ENCODE measurements around the gene TFEC.
"Not testable (repeated sequence)": the region's sequence is repeated elsewhere in the genome, so short reads cannot be mapped to it uniquely, and the experiment has no call there.

Gene TFEC

DNA sequence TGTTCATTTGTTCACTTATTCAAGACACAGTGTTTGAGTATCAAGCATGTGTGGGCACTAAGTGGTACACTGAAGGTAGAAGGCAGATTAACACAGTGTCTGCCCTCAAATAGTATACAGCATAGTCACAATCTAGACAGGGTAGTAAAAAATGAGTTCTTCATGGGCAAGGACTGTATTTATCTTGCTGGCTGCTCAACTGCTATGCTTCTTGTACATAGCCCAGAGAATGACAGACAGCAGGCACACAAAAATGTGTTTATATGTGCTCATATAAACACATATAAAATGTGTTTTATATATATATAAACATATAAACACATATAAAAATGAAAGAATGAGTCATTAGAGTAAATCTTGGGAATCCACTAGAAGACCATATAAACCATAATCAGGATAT is 43.1 kb downstream of the TFEC start:
- DNase-seq, result no peak

DNA sequence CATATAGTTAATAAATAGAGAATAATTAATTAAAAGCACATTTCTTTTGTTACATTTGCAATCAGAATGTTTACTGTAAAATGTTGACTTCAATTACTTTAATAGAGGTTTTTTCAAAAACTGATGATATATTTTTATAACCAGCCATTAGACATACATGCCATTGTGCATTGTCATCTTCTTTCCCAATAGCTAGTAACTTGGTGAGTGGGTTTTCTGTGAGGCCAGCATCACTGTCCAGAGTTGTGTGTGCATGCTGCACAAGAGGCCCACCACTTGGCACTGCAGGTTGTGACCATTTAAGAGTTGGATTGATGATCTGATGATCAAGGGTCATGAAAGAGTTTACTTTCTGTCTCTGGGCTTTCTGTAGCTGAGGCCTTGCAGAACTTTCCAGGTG is 46.5 kb downstream of the TFEC start:
- DNase-seq, result no peak

DNA sequence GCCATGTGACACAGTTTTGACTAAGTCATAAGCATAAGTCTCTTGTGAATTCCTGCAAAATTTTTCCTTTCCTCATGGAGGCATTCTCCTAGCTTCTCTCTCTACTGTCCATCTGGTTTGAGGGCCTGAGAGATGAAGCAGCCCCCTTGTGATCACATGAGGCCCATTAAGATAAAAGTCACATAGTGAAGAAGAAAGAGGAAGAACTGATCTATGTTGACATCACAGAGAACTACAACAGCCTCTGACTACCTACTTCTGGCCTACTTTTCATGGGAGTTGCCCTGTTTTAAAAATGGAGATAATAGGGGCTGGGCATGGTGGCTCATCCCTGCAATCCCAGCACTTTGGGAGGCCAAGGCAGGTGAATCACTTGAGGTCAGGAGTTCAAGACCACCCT is 50.4 kb downstream of the TFEC start:
- DNase-seq, result no peak

DNA sequence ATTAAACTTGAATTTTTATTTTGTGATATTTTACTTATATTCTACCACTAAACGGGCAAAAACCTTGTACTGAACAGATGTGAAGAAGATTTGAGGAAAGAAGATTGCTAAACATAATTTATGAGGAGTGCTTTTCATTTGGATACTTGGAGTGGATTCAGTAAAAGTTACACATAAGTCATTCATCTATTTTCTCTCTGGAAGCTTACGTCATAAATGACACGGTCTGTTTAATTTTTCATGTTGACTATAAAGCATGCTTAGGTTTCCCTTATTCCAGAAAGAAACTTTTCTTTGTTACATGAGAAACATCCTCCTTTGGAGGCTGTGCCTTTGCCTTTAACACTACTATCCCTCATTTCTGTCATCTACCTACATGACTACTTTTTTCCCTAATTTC is 53.9 kb downstream of the TFEC start:
- DNase-seq, result no peak

DNA sequence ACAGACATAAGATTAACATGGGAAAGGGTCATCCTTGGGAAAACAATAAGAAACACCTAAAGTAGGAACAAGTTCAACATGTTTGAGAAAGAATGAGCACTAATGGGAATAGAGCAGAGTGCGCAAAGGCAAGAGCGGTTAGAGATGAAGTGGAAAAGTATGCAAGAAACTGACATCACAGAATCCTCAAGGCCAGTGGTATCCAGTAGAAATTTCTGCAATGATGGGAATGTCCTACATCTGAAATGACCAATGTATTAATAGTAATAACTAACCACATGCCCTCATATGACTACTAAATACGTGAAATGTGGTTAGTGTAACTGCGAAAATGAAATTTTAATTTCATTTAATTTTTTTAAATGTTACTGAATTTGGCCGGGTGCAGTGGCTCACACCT is 54.8 kb downstream of the TFEC start:
- DNase-seq, result no peak

DNA sequence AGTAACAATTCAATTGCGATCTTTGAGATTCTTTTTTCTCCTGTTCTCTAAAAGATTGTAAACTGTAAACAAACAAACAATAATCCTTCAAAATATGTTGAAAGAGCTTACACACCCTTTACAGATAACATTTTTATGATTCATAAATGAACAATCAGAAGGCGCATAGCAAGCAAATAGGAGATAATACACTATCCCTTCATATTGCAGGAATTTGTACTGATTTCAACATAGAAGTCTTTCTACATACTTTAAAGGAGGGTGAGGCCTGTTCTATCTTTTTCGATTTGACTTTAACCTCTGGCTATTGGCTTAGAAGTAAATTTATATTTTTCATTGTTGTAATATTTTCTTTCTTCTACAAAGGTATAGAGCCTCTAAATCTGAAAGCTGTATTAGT is 57.2 kb downstream of the TFEC start:
- DNase-seq, result no peak

DNA sequence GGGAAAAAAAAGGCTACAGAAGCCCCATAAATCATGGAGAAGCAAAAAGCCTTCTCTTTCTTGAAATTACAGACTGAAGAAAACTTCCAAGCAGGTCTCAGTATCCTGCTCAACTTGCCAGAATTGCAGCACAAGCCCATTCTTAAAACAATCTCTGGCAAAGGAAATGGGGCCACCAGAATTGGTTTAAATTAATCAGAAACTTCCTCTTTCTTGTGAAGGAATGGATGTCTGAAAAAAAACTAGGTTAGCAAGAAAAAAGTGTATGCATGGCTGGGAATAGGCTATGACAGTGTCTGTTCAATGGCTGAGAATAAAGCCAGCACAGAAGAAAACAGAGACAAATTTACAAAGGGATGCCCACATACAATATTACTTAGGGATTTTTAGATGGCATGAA is 59.1 kb downstream of the TFEC start:
- DNase-seq, result no peak

DNA sequence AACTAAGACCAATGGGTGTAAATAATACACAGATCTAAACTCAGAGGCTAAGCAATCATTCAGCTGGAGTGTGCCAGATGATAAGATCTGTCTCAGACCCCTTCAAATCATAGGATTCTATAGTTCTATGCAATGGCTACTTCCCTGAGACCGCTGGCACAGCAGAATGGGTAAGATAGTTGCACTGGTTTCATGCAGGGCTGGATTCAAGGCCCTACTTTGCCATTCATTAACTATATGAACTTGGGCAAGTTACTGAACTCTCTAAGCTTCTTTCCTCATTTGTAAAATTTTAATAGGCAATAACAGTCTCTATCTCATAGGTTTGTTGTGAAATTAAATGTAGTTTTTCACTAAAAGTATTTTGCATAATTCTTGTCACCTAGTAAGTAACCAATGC is 62.0 kb downstream of the TFEC start:
- DNase-seq, result no peak

DNA sequence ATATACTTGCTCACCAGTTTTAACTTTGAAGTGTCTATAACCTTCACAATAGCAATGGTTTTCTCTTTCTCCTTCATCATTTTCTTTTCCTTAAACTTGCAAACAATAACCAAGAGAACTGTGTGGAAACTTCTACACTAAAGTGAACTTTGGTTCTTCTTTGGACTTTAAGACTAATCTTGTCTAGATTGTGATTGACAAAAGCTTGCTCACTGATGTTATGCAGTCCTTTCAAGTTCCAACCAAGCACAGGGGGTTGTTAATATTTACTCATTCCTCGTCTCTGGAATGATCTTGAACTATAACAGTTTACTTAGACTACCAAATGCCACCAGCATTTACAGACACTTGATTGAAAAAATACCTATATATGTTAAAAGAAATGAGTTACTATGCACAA is 62.4 kb downstream of the TFEC start:
- no peak for DNase-seq

DNA sequence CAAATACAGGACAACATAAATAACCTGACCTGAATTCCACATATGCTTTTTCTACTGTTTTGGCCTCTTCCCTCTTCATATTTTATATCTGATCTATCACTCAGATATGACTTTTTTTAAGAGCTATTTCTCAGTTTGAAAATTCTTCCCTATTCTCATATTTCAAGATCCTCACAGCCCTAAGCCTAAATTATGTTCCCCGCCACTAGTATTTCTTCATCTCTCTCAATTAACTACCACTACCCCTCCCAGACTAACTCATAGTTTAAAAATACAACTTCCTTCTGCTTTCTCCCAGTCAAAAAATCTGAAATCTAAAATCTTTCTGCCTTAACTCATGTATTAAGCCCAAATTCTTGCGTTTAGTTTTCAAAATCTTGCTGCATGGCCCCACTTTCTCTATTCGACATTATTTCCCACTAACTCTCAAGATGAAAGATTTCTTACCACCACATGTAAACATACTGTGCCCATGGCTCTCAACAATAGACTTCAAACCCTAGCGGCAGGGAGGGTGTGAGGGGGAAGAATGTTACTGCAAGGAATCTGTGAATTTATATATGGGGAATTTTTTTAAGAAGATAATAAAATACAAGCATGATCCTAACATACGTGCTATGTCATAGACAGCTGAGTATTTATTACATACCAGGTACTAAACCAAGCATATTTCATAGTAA is 64.6 kb downstream of the TFEC start:
- DNase-seq, result no peak

DNA sequence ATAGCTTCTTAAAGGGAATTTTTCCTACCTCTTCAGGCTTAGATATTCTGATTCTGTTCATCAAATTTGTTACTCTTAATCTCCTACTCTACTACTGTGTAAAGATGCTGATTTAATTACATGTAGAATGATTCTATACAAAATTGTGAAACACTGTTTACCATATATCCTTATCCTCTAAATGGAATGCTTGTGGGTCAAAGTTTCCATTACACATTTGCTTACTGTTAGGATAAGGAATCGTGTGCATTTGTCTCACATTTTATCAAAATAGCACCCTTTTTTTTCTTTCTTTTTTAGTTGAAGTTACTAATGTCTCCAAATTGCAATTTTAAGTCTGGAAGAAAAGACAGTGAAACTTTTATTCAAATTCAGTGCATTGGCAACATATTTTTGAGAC is 65.3 kb downstream of the TFEC start:
- DNase-seq, result no peak

DNA sequence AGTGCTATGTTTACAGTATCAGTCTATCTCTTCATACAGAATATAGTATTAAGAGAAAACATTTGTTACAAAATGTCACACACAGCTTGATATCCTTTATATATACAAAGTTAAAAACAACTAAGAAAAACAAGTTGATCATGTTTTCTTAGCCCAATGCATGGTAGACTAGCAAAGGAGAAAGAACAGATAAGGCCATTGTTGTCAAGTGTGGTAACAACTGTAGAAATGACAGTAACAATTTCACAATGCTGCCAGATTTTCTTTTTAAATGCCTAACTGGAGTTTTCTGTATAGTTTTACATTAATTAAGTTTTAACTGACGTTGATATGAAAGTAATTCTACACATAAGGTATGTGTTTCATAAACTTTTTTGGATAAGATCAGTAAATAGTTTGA is 65.8 kb downstream of the TFEC start:
- no peak for DNase-seq

DNA sequence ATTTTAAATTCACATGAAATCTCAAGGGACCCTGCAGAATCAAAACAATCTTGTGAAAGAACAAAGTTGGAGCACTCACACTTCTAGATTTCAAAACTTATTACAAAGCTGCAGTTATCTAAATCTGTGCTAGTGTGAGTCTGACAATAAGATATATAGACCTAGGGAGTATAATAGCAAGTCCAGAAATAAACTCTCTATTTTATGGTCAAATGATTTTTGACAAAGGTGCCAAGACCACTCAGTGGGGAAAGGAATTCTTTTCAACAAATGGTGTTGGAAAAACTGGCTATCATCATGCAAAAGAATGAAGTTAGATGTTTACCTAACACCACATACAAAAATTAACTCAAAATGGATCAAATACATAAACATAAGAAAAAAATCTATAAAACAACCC is 68.2 kb downstream of the TFEC start:
- DNase-seq, result no peak

DNA sequence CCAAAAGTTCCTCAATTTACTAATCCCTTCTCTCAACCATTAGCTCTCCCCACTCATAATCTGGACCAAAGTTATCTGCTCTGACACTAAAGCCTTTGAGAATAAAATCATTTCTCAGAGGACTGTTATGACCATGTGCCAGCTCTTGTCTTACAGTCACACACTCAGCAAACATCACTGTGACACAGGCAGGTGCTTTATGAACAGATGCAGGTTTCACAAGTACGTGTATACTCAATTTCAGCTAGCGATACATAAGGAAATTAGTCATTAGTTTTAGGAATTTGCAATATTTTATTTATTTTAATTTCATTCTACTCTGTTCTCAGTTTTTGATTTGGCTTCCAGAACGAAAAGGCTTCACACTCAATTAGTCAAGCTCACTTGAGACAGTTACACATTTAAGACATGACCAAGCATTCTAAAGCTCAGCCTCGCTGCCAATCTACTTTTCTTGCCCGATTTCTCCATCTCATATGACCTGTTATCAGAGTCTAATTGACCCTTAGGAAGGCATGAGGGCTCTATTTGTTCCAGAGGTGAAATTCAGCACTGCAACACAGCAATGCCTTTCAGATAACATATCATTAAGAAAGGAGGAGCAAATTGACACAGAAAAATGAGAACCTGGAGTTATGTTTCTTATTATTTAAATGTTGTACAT is 76.8 kb downstream of the TFEC start:
- no peak for DNase-seq

DNA sequence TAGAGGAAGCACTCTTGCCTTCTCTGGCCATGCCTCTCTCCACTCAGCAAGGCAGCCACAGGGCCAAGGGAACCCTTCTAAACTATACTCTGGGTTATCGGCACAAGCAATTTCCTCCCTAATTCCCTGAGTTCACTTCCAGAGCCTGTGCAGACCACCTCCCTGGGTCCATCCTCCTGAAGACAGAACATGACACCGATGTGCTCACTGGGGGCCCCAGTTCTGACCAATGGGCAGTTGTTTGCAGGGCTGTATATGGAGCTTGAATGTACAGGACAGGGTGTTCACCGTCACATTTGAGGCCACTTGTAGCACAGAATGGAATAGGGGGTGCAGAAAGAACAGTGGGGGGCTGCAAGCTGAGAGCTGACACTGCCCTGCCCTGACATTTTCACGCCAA is 77.7 kb downstream of the TFEC start:
- DNase-seq, result no peak

DNA sequence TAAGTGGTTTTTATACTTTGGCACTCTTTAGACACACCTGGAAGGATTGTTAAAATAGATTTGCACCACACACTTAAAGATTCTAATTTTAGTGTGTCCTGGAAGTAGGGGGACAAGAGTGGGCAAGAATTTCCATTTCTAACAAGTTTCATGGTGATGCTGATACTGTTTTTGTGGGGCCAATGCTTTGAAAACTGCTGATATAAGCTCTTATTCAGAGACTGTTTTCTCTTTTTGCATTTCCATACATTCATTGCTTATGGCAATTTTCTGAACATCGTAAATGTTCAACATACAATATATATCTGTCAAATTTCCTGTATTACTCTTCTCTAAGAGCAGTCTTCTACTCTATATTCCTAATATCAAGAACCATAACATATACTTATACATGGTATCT is 79.0 kb downstream of the TFEC start:
- DNase-seq, result no peak

DNA sequence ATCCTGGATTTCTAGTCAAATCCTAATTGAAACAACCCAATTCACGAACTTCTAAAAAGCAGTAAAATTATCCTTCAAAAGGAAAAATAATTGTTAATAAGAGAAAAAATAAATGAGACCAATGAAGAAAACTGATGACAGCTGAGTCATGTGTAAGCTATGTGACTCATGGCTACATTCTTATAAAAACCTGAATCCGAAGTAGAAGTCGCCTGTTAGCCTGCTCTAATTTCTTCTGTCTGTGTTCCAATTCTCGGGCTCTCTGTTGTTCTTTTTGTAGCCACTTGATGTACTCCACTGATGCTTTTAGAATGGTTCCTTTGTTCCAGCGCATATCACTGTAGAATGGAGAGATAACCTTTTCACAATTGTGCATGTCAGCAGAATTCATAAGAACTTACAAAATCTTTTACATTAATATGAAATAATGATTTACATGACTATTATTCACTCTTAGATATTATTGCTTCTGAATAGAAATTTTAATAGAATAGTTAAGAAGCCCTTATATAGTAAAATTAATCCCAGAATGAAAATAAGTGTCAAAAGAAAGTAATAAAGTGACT is 88.8 kb downstream of the TFEC start:
- DNase-seq, result no peak

DNA sequence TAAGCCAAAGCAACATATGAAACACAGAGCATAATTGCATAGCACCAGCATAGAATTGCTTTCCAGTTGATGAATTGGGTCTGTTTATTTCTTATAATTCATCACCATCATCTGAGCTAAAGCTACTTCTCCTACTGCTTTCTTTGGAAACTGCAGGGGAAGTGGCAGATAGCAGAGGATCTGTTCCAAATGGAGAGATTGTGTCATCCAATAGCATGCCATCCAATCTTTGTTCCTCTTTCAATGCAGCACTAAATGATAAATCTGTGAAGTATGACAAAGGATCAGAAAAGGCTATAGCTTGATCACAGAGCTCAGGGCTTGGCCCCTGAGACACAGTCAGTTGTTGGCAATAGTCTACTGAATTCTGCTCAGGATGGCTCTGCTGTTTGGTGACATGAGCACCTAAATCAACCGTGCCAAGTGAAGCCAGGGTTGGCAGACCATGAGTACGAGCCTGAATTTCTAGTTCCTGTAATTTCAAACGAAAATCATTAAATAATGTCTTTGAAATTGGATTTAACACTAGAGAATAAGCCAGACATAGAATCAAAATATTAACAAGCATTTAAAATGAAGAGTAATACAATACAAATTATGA is 90.0 kb downstream of the TFEC start:
- no peak for DNase-seq

DNA sequence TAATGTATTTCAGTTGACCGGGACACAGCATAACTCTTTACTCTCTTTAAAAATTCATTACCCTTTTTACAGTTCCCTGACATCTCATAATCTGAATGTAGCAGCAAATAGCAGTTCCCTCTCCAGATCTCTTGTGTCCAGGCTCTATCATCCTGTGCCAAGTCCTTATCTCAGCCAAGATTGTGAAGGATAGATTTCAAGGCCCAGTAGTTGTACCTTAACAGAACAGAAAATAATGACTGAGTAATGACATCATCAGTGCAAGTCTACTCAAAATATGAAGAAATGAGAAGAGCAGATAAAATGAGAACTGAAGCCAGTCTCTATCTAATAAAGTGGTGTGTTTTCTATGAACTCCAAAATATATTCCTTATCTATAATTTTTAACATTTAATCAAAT is 92.6 kb downstream of the TFEC start:
- no peak for DNase-seq

DNA sequence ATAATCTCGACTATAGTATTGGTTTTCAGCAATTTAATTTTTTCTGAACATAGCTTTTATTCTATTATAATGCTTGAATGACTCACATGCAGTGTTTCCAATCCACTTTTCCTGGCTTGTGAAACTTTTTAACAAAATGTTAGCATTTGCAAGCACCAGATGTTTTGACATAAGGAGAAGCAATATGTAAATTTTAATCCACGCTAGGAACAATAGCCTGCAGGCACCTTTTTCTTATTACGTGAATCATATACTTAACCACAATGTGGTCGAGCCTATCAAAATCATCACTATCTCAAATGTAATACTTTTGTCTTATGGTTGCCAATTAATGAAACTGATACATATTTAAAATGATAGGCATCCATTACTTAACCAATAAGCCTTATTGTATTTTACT is 97.1 kb downstream of the TFEC start:
- no peak for DNase-seq

DNA sequence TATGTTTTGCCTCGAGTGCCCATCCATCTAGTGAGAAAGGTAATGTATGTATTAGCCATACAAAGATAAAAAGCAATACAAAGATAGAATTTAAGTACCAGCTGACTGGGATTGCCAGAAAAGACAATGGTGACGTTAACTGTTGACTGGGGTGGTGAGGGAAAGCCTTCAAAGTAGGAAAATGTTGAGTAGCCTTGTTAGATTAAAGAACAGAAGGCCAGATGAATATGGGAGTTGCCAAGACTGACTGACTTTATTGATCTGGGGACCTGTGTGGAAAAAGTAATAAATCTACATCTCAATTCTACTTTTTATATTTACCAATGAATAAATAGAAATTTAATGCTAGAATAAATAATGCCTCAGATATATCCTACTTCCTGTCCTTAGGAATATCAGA is 97.7 kb downstream of the TFEC start:
- DNase-seq, result no peak

DNA sequence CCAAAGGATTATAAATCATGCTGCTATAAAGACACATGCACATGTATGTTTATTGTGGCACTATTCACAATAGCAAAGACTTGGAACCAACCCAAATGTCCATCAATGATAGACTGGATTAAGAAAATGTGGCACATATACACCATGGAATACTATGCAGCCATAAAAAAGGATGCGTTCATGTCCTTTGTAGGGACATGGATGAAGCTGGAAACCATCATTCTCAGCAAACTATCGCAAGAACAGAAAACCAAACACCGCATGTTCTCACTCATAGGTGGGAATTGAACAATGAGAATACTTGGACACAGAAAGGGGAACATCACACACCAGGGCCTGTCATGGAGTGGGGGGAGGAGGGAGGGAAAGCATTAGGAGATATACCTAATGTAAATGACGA is 100.4 kb downstream of the TFEC start:
- not testable (repeated sequence) for DNase-seq

DNA sequence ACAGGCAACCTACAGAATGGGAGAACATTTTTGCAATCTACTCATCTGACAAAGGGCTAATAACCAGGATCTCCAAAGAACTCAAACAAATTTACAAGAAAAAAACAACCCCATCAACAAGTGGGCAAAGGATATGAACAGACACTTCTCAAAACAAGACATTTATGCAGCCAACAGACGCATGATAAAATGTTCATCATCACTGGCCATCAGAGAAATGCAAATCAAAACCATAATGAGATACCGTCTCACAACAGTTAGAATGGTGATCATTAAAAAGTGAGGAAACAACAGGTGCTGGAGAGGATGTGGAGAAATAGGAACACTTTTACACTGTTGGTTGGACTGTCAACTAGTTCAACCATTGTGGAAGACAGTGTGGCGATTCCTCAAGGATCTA is 100.8 kb downstream of the TFEC start:
- DNase-seq, result not testable (repeated sequence)

DNA sequence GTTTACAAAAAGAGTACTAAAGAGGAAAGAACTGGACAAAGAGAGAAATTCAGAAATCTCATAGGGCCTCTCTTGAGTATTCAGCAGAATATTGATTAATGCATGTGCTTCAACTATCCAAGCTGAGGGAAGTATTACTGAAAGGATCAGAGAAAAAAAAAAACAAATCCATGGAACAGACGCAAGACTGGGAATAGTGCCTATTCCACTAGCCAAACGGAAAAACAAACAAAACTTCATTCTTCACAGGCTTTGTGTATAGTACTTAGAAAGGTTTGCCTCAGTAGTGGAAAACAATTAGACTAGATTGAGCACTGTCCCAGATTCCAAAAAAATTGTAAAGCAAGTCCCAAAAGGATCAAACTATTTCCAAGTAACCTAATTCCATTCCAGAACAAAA is 106.2 kb downstream of the TFEC start:
- DNase-seq, result no peak

DNA sequence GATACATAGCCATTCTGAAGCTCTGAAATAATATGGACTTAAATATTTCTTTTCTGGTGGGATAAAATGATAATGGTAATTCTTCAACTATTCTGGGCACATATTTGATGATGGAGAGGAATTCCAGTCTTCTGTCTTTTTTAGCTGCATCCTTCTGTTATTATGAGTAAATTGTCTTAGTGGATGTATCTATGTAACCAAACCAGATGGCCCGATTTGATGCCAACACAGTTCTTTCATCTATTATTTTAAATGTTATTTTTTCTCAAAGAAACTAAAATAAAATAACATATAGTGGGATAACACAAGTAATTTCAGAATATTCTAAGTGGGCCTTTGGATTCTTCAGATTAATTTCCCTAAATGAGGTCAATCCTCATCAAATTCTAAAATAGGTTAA is 110.2 kb downstream of the TFEC start:
- no peak for DNase-seq
